Measurements from ENCODE around the gene BTBD9.

- TF ChIP-seq HDAC6 (IDR thresholded peaks at IDR 0.05; ENCODE audit: low read depth, low read length), result no peak
- TF ChIP-seq, protein P1, sequence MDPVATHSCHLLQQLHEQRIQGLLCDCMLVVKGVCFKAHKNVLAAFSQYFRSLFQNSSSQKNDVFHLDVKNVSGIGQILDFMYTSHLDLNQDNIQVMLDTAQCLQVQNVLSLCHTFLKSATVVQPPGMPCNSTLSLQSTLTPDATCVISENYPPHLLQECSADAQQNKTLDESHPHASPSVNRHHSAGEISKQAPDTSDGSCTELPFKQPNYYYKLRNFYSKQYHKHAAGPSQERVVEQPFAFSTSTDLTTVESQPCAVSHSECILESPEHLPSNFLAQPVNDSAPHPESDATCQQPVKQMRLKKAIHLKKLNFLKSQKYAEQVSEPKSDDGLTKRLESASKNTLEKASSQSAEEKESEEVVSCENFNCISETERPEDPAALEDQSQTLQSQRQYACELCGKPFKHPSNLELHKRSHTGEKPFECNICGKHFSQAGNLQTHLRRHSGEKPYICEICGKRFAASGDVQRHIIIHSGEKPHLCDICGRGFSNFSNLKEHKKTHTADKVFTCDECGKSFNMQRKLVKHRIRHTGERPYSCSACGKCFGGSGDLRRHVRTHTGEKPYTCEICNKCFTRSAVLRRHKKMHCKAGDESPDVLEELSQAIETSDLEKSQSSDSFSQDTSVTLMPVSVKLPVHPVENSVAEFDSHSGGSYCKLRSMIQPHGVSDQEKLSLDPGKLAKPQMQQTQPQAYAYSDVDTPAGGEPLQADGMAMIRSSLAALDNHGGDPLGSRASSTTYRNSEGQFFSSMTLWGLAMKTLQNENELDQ (CRISPR knock-in tag; IDR thresholded peaks at IDR 0.05; ENCODE audit: borderline replicate concordance), result no peak
- TF ChIP-seq ZNF274 (CRISPR knock-in tag; IDR thresholded peaks at IDR 0.05), result no peak
Observed at GRCh38 chr6:38134704-38135088, 505.0 kb downstream of the BTBD9 start.
